KOPT-K1 (cell line): ENCODE data around the gene PRM2.

Experiments
- H3K27ac ChIP-seq: fragments of 200-600 bp; sonication (generic); 2 replicates; pipeline ENCODE4 v1.5.1; 2016; ENCODE audit warnings: antibody characterized with exemption, mild to moderate bottlenecking, low read depth, low read length; ENCODE audit not compliant: poor library complexity, severe bottlenecking
- H3K36me3 ChIP-seq: fragments of 200-600 bp; sonication (generic); 2 replicates; pipeline ENCODE4 v1.5.1; 2017; ENCODE audit warnings: antibody characterized with exemption, mild to moderate bottlenecking, low read length, moderate library complexity; ENCODE audit not compliant: insufficient read depth
- H3K9me3 ChIP-seq: fragments of 200-600 bp; sonication (generic); 2 replicates; pipeline ENCODE4 v1.5.1; 2017; ENCODE audit warnings: antibody characterized with exemption, low read length, mild to moderate bottlenecking; ENCODE audit not compliant: insufficient read depth, poor library complexity, severe bottlenecking

PRM2 gene

GRCh38 chr16:11239644-11240632 is 36.3 kb downstream of the PRM2 start:
- H3K36me3 ChIP-seq = no peaks in the 10 kb centered on the region
- peak overlapping the region; percentile 99 for H3K27ac ChIP-seq
- H3K9me3 ChIP-seq = no peaks in the 10 kb centered on the region

GRCh38 chr16:11238272-11239202 is 37.7 kb downstream of the PRM2 start:
- Histone ChIP-seq H3K27ac (peak overlapping the region; percentile 99), H3K9me3 (no peaks in the 10 kb centered on the region), H3K36me3 (no peaks in the 10 kb centered on the region)

GRCh38 chr16:11236461-11237254 is 39.6 kb downstream of the PRM2 start:
- Histone ChIP-seq H3K9me3 (no peaks in the 10 kb centered on the region), H3K36me3 (no peaks in the 10 kb centered on the region), H3K27ac (peak overlapping the region; percentile 99)

- Histone ChIP-seq H3K9me3 (no peaks in the 10 kb centered on the region), H3K27ac (peak overlapping the region; percentile 99)
These were observed 40.6 kb downstream of the PRM2 start for GRCh38 chr16:11235703-11235991.

GRCh38 chr16:11234884-11235702 is 41.2 kb downstream of the PRM2 start:
- no peaks in the 10 kb centered on the region for H3K36me3 ChIP-seq
- H3K27ac ChIP-seq = peak overlapping the region; percentile 99
- H3K9me3 ChIP-seq = no peaks in the 10 kb centered on the region

More at GRCh38 chr16:11235703-11235991, 40.6 kb downstream of the PRM2 start:
- H3K36me3 ChIP-seq = no peaks in the 10 kb centered on the region

GRCh38 chr16:11233727-11234376 is 42.4 kb downstream of the PRM2 start:
- Histone ChIP-seq H3K27ac (peak overlapping the region; percentile 99), H3K9me3 (no peaks in the 10 kb centered on the region), H3K36me3 (no peaks in the 10 kb centered on the region)

- H3K27ac ChIP-seq = peak overlapping the region; percentile 99
- no peaks in the 10 kb centered on the region for H3K9me3 ChIP-seq
- no peaks in the 10 kb centered on the region for H3K36me3 ChIP-seq
These were observed 43.2 kb downstream of the PRM2 start for GRCh38 chr16:11232852-11233726.

- Histone ChIP-seq H3K36me3 (no peaks in the 10 kb centered on the region), H3K27ac (peak overlapping the region; percentile 99), H3K9me3 (no peaks in the 10 kb centered on the region)
These were observed 43.9 kb downstream of the PRM2 start for GRCh38 chr16:11232302-11232851.

GRCh38 chr16:11231367-11231970 is 44.8 kb downstream of the PRM2 start:
- no peaks in the 10 kb centered on the region for H3K9me3 ChIP-seq
- peak overlapping the region; percentile 99 for H3K27ac ChIP-seq
- no peaks in the 10 kb centered on the region for H3K36me3 ChIP-seq

GRCh38 chr16:11229906-11230305 is 46.4 kb downstream of the PRM2 start:
- Histone ChIP-seq H3K36me3 (no peaks in the 10 kb centered on the region), H3K9me3 (no peaks in the 10 kb centered on the region), H3K27ac (peak overlapping the region; percentile 99)

GRCh38 chr16:11229432-11229831 is 46.8 kb downstream of the PRM2 start:
- no peaks in the 10 kb centered on the region for H3K9me3 ChIP-seq
- H3K36me3 ChIP-seq = no peaks in the 10 kb centered on the region
- peak overlapping the region; percentile 99 for H3K27ac ChIP-seq
